ENCODE results near the gene C17orf113. TPM values are rescaled to one million over a fixed set of nuclear protein-coding genes. Genes with fewer than 3 reads are reported as not detected.
A peak's percentile ranks its signal among the peaks of the same experiment; 100 is the strongest.

The C17orf113 gene
- total and polyA plus RNA-seq, 2 of the 13 experiments (the other 11 are each of a cell fraction or from before 2014, with no cell fraction given), result 0.87 to 1.1 TPM

DNA sequence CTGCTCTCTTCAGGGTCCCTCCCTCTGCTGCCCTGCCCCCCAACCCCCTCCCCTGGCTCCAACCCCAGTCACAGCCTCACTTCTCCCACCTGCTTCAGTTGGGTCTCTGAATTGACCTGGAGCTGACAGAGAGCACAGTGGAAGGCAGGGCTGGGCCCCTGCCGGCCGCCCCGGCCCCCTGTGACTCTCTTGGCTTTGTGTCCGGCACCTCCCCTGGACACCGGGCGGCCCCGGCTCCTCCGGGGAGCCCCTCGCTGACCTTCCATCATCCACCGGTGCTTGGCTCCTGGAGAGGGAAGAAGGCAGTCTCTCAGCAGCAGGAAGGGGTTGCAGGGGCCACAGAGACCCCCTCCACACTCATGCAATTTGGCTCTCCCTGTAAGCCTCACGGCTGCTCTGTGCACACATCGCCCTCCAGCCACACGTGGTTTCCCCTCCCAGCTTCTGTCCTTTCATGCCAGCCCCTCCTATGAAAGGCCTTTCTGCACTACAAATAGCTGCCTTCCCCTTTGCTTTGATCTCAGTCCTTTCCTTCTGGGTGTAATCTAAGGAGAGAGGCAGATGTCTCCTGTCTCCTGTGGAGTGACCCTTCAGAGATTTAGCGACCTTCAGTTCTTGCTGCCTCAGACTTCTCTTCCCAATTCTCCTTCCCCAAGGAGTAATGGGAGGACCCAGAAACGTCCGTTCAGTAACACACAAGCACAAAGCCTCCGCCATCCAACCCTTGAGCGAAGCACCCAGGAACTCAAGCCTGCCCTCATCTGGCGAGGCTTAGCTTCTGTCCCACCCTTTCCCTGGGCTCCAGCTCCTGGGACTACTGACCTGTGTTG lies 22.2 kb downstream of the C17orf113 start (continued):
- TF ChIP-seq, protein P1, sequence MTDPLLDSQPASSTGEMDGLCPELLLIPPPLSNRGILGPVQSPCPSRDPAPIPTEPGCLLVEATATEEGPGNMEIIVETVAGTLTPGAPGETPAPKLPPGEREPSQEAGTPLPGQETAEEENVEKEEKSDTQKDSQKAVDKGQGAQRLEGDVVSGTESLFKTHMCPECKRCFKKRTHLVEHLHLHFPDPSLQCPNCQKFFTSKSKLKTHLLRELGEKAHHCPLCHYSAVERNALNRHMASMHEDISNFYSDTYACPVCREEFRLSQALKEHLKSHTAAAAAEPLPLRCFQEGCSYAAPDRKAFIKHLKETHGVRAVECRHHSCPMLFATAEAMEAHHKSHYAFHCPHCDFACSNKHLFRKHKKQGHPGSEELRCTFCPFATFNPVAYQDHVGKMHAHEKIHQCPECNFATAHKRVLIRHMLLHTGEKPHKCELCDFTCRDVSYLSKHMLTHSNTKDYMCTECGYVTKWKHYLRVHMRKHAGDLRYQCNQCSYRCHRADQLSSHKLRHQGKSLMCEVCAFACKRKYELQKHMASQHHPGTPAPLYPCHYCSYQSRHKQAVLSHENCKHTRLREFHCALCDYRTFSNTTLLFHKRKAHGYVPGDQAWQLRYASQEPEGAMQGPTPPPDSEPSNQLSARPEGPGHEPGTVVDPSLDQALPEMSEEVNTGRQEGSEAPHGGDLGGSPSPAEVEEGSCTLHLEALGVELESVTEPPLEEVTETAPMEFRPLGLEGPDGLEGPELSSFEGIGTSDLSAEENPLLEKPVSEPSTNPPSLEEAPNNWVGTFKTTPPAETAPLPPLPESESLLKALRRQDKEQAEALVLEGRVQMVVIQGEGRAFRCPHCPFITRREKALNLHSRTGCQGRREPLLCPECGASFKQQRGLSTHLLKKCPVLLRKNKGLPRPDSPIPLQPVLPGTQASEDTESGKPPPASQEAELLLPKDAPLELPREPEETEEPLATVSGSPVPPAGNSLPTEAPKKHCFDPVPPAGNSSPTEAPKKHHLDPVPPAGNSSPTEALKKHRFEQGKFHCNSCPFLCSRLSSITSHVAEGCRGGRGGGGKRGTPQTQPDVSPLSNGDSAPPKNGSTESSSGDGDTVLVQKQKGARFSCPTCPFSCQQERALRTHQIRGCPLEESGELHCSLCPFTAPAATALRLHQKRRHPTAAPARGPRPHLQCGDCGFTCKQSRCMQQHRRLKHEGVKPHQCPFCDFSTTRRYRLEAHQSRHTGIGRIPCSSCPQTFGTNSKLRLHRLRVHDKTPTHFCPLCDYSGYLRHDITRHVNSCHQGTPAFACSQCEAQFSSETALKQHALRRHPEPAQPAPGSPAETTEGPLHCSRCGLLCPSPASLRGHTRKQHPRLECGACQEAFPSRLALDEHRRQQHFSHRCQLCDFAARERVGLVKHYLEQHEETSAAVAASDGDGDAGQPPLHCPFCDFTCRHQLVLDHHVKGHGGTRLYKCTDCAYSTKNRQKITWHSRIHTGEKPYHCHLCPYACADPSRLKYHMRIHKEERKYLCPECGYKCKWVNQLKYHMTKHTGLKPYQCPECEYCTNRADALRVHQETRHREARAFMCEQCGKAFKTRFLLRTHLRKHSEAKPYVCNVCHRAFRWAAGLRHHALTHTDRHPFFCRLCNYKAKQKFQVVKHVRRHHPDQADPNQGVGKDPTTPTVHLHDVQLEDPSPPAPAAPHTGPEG (CRISPR knock-in tag; IDR thresholded peaks at IDR 0.05), result no peak
- TF ChIP-seq TEAD3 (CRISPR knock-in tag; optimal IDR thresholded peaks at IDR 0.05; ENCODE audit: borderline replicate concordance) (peak; percentile 66), NFIB (CRISPR knock-in tag; IDR thresholded peaks at IDR 0.05; ENCODE audit: borderline replicate concordance) (no peak), ZFP36L2 (CRISPR knock-in tag; IDR thresholded peaks at IDR 0.05) (no peak), PHF20 (CRISPR knock-in tag; IDR thresholded peaks at IDR 0.05) (no peak), PHB2 (IDR thresholded peaks at IDR 0.05; ENCODE audit: partially characterized antibody) (no peak), EED (CRISPR knock-in tag; IDR thresholded peaks at IDR 0.05) (no peak), DNMT3B (CRISPR knock-in tag; conservative IDR thresholded peaks at IDR 0.05) (no peak), ZNF761 (CRISPR knock-in tag; conservative IDR thresholded peaks at IDR 0.05) (no peak), ZMYM2 (CRISPR knock-in tag; IDR thresholded peaks at IDR 0.05) (no peak), PLSCR1 (CRISPR knock-in tag; IDR thresholded peaks at IDR 0.05; ENCODE audit: borderline replicate concordance) (no peak), ZNF839 (CRISPR knock-in tag; IDR thresholded peaks at IDR 0.05; ENCODE audit: borderline replicate concordance) (no peak), JARID2 (CRISPR knock-in tag; IDR thresholded peaks at IDR 0.05; ENCODE audit: insufficient replicate concordance) (no peak), JUN (CRISPR knock-in tag; IDR thresholded peaks at IDR 0.05) (no peak), JUND (CRISPR knock-in tag; IDR thresholded peaks at IDR 0.05) (no peak), ZNF704 (CRISPR knock-in tag; IDR thresholded peaks at IDR 0.05; ENCODE audit: borderline replicate concordance) (no peak), SMARCC2 (IDR thresholded peaks at IDR 0.05) (no peak), ZNF138 (CRISPR knock-in tag; IDR thresholded peaks at IDR 0.05; ENCODE audit: low read depth) (no peak; the same call in 1 of the 2 replicates), SIX4 (CRISPR knock-in tag; IDR thresholded peaks at IDR 0.05) (no peak)
- TF ChIP-seq, protein P2, sequence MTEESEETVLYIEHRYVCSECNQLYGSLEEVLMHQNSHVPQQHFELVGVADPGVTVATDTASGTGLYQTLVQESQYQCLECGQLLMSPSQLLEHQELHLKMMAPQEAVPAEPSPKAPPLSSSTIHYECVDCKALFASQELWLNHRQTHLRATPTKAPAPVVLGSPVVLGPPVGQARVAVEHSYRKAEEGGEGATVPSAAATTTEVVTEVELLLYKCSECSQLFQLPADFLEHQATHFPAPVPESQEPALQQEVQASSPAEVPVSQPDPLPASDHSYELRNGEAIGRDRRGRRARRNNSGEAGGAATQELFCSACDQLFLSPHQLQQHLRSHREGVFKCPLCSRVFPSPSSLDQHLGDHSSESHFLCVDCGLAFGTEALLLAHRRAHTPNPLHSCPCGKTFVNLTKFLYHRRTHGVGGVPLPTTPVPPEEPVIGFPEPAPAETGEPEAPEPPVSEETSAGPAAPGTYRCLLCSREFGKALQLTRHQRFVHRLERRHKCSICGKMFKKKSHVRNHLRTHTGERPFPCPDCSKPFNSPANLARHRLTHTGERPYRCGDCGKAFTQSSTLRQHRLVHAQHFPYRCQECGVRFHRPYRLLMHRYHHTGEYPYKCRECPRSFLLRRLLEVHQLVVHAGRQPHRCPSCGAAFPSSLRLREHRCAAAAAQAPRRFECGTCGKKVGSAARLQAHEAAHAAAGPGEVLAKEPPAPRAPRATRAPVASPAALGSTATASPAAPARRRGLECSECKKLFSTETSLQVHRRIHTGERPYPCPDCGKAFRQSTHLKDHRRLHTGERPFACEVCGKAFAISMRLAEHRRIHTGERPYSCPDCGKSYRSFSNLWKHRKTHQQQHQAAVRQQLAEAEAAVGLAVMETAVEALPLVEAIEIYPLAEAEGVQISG (CRISPR knock-in tag; IDR thresholded peaks at IDR 0.05), result peak; percentile 63; the same call in 1 of the 2 replicates

Data from HepG2 (cell line).